ENCODE results near the gene TANGO2. TPM values are rescaled to one million over a fixed set of nuclear protein-coding genes. Genes with fewer than 3 reads are reported as not detected.

The TANGO2 gene
- total RNA-seq, 2 donors from 2014 or later, result 34.3 to 40.1 TPM

DNA sequence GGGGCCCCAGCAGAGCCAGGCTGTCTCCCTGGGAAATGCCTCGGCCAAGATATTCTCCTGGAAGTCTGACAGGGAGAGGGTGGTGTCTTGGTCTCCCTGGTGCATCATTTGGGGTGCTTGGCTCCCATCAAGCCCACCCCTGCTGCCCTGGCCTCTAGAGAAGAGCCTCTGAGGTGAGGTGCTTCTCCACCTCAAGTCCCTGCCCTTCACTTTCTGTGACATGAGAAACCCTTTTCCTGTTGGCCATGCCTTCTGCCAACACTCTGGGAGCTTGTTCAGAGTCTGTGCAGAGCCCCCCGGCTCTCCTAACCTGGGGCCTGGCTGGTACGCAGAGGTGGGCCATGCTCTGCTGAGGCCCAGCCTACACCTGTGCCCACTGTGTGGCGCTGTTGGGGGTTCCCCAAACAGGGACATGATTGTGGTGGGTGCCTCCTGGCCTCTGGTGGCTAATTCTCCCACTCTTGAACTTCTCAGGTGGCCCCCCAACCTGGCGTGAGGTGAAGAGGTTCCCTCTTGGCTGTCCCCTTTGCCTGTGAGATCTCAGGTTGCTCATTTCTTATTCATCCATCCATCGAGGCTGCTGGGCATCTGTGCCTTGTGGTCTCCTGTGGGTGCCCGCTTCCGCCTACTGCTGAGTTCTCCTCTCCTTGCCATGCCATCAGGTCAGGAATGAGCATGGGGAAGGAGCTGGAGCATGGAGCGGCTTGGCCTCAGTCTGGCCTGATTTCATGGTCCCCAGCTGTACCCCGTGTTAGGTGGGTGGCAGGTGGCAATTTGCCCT is 40.0 kb downstream of the TANGO2 start:
- H3K4me1 ChIP-seq (replicated peaks), result no peaks in the 10 kb centered on the region
- intact Hi-C loops (cut with DNase I), result no loop called here
- TF ChIP-seq, protein P1, sequence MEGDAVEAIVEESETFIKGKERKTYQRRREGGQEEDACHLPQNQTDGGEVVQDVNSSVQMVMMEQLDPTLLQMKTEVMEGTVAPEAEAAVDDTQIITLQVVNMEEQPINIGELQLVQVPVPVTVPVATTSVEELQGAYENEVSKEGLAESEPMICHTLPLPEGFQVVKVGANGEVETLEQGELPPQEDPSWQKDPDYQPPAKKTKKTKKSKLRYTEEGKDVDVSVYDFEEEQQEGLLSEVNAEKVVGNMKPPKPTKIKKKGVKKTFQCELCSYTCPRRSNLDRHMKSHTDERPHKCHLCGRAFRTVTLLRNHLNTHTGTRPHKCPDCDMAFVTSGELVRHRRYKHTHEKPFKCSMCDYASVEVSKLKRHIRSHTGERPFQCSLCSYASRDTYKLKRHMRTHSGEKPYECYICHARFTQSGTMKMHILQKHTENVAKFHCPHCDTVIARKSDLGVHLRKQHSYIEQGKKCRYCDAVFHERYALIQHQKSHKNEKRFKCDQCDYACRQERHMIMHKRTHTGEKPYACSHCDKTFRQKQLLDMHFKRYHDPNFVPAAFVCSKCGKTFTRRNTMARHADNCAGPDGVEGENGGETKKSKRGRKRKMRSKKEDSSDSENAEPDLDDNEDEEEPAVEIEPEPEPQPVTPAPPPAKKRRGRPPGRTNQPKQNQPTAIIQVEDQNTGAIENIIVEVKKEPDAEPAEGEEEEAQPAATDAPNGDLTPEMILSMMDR (IDR thresholded peaks at IDR 0.05), result no peak
- TF ChIP-seq POLR2A (IDR thresholded peaks at IDR 0.05) (no peak), POLR2AphosphoS5 (IDR thresholded peaks at IDR 0.05) (no peak)
- WGBS, result 87% methylated on average over 10 of the region's 10 CpGs
- DNase-seq (ENCODE audit: low spot score), result no peak
- no peak overlapping the region for H3K27ac ChIP-seq
- no peak overlapping the region for H3K4me3 ChIP-seq
- no peaks in the 10 kb centered on the region for H3K27me3 ChIP-seq (replicated peaks; ENCODE audit: insufficient read depth)
- H3K9me3 ChIP-seq, result no peaks in the 10 kb centered on the region
- H3K36me3 ChIP-seq, result no peaks in the 10 kb centered on the region

DNA sequence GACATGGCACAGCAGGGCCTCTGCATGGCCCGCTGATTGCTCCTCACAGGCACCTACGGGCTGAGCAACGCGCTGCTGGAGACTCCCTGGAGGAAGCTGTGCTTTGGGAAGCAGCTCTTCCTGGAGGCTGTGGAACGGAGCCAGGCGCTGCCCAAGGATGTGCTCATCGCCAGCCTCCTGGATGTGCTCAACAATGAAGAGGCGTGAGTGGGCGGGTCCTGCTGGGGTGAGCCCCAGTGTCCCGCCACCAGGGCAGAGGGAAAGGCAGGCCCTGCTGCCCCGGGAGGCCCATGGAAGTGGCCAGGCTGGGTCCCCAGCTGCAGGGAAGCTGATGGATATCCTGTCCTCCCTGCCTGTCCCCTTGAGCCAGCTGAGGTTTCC is 40.6 kb downstream of the TANGO2 start:
- no peaks in the 10 kb centered on the region for H3K36me3 ChIP-seq

DNA sequence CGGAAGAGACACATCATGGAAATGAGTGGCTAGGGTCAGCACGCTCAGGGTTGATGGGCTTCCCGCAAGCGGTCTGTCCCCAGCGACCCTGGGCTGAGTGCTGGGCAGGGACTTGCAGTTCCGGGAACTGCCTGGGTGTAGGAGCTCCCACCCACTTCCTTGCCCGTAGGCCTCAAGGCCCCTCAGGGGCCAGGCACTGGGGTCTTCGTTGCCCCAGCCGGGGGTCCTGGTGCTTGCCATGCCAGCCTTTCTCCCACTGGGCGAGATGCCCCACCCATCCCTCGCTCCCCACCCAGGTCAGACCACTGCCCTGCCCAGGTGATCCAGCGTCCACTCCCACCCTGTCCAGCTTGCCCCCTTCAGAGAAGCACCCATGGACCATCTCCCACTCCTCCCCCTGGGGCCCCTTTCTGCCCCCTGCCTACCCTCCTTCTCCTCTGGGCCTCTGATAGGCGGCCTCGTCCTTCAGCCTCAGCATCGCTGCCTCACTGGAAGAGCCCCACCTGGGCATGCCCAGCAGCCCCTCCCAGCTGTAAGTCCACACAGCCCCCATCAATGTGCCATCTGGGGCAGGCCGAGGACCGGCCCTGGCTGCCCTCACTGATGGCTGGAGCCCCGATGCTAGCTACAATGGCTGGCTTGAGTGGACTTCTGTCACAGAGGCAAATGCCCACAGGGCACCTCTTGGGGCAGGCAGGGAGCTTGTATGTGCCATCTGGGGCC is 41.3 kb downstream of the TANGO2 start:
- TF ChIP-seq, protein P1 (IDR thresholded peaks at IDR 0.05), result no peak
- no peak for TF ChIP-seq POLR2AphosphoS5 (IDR thresholded peaks at IDR 0.05)
- no peak for TF ChIP-seq POLR2A (IDR thresholded peaks at IDR 0.05)
- 96% methylated on average over 16 of the region's 18 CpGs for WGBS
- Histone ChIP-seq H3K4me1 (replicated peaks) (no peaks in the 10 kb centered on the region), H3K36me3 (no peaks in the 10 kb centered on the region), H3K9me3 (no peaks in the 10 kb centered on the region), H3K27me3 (replicated peaks; ENCODE audit: insufficient read depth) (no peaks in the 10 kb centered on the region), H3K4me3 (no peak overlapping the region), H3K27ac (no peak overlapping the region)
- DNase-seq (ENCODE audit: low spot score), result no peak
- intact Hi-C loops (cut with DNase I), result no loop called here

More for the DNA sequence above, 40.6 kb downstream of the TANGO2 start:
- Histone ChIP-seq H3K27ac (no peak overlapping the region), H3K4me1 (replicated peaks) (no peaks in the 10 kb centered on the region), H3K4me3 (no peak overlapping the region), H3K9me3 (no peaks in the 10 kb centered on the region), H3K27me3 (replicated peaks; ENCODE audit: insufficient read depth) (no peaks in the 10 kb centered on the region)
- WGBS, result 93% methylated on average over 11 of the region's 11 CpGs
- DNase-seq (ENCODE audit: low spot score), result no peak
- intact Hi-C loops (cut with DNase I), result no loop called here
- TF ChIP-seq POLR2AphosphoS5 (IDR thresholded peaks at IDR 0.05) (no peak), POLR2A (IDR thresholded peaks at IDR 0.05) (no peak)
- TF ChIP-seq, protein P1 (IDR thresholded peaks at IDR 0.05), result no peak

DNA sequence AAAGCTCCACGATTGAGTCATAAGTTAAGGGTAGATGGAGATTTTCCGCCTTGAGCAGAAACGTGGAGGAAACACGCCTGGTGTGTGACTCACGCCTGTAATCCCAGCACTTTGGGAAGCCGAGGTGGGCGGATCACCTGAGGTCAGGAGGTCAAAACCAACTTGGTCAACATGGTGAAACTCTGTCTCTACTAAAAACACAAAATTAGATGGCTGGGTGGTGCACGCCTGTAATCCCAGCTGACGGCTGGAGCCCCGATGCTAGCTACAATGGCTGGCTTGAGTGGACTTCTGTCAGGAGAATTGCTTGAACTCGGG is 41.8 kb downstream of the TANGO2 start:
- no peaks in the 10 kb centered on the region for H3K36me3 ChIP-seq
- H3K27me3 ChIP-seq (replicated peaks; ENCODE audit: insufficient read depth), result no peaks in the 10 kb centered on the region
- no peak for DNase-seq (ENCODE audit: low spot score)
- H3K27ac ChIP-seq, result no peak overlapping the region
- no peak overlapping the region for H3K4me3 ChIP-seq
- no peaks in the 10 kb centered on the region for H3K4me1 ChIP-seq (replicated peaks)
- 79% methylated on average over 11 of the region's 11 CpGs for WGBS
- TF ChIP-seq POLR2AphosphoS5 (IDR thresholded peaks at IDR 0.05) (no peak), POLR2A (IDR thresholded peaks at IDR 0.05) (no peak)
- TF ChIP-seq, protein P1 (IDR thresholded peaks at IDR 0.05), result no peak
- intact Hi-C loops (cut with DNase I), result no loop called here
- no peaks in the 10 kb centered on the region for H3K9me3 ChIP-seq
